ENCODE measurements around the gene PLG.
"Not testable (repeated sequence)": the region's sequence is repeated elsewhere in the genome, so short reads cannot be mapped to it uniquely, and the experiment has no call there.

Gene PLG

GRCh38 chr6:160668589-160668988, 33.5 kb upstream of the PLG start:
- ChIA-PET CTCF (no interaction called here), POLR2A (ENCODE audit: low non-redundant PET) (no interaction called here)
- no peak overlapping the region for H3K27ac ChIP-seq
- DNase-seq (ENCODE audit: low spot score), result no peak
- no peak for TF ChIP-seq CTCF (conservative IDR thresholded peaks at IDR 0.05; ENCODE audit: low read depth)

- DNase-seq (ENCODE audit: low spot score); H3K27ac ChIP-seq; POLR2A ChIA-PET (ENCODE audit: low non-redundant PET): not testable (repeated sequence)
- CTCF ChIA-PET, result interaction anchor here (0.6 kb wide), 1 partner anchor 469 kb away, joined by 3 read pairs; no protein-coding TSS in a partner anchor
Observed at GRCh38 chr6:160676418-160676817, 25.6 kb upstream of the PLG start.

GRCh38 chr6:160678230-160678629, 23.8 kb upstream of the PLG start:
- ChIA-PET CTCF (interaction anchor here (0.6 kb wide), 2 partner anchors 26 to 103 kb away, joined by 3 read pairs; no protein-coding TSS in a partner anchor), POLR2A (ENCODE audit: low non-redundant PET) (no interaction called here)
- TF ChIP-seq CTCF (conservative IDR thresholded peaks at IDR 0.05; ENCODE audit: low read depth), result no peak
- peak; percentile 38 for DNase-seq (ENCODE audit: low spot score)
- no peak overlapping the region for H3K27ac ChIP-seq

GRCh38 chr6:160678744-160679401, 23.2 kb upstream of the PLG start:
- no peak for DNase-seq (ENCODE audit: low spot score)
- H3K27ac ChIP-seq, result no peak overlapping the region
- TF ChIP-seq CTCF (conservative IDR thresholded peaks at IDR 0.05; ENCODE audit: low read depth), result no peak
- ChIA-PET POLR2A (ENCODE audit: low non-redundant PET) (no interaction called here), CTCF (interaction anchor here (0.6 kb wide), 2 partner anchors 27 to 104 kb away, joined by 3 read pairs; no protein-coding TSS in a partner anchor)

GRCh38 chr6:160679402-160679769, 22.7 kb upstream of the PLG start:
- no peak for DNase-seq (ENCODE audit: low spot score)
- no peak for TF ChIP-seq CTCF (conservative IDR thresholded peaks at IDR 0.05; ENCODE audit: low read depth)
- CTCF ChIA-PET, result no interaction called here
- POLR2A ChIA-PET (ENCODE audit: low non-redundant PET), result no interaction called here
- H3K27ac ChIP-seq, result no peak overlapping the region

- POLR2A ChIA-PET (ENCODE audit: low non-redundant PET); H3K27ac ChIP-seq; CTCF ChIA-PET; DNase-seq (ENCODE audit: low spot score): not testable (repeated sequence)
Observed at GRCh38 chr6:160685101-160685761, 16.8 kb upstream of the PLG start.

- ChIA-PET POLR2A (ENCODE audit: low non-redundant PET) (no interaction called here), CTCF (interaction anchor here (0.6 kb wide), 1 partner anchor 48 kb away, joined by 3 read pairs; no protein-coding TSS in a partner anchor)
- no peak for TF ChIP-seq CTCF (conservative IDR thresholded peaks at IDR 0.05; ENCODE audit: low read depth)
- DNase-seq (ENCODE audit: low spot score), result no peak
- no peak overlapping the region for H3K27ac ChIP-seq
Observed at GRCh38 chr6:160685762-160686450, 16.1 kb upstream of the PLG start.

Data from RWPE1 (cell line).